HUES48 (cell line): Measurements from ENCODE around the gene CDON.

Source experiments
- H3K27ac ChIP-seq: one replicate; pipeline ENCODE4 v1.7.0; 2013; ENCODE audit warnings: low read depth, low read length, inconsistent platforms
- H3K27me3 ChIP-seq: 2 replicates; pipeline ENCODE4 v1.6.1; 2013; ENCODE audit warnings: mild to moderate bottlenecking, low read length; ENCODE audit not compliant: control insufficient read depth, insufficient read depth
- H3K36me3 ChIP-seq: 2 replicates; pipeline ENCODE4 v1.6.1; 2013; ENCODE audit warnings: low read length; ENCODE audit not compliant: control insufficient read depth, insufficient read depth
- H3K4me1 ChIP-seq: 2 replicates; pipeline ENCODE4 v1.6.1; 2013; ENCODE audit warnings: mild to moderate bottlenecking, low read length; ENCODE audit not compliant: control insufficient read depth, insufficient read depth
- H3K4me3 ChIP-seq: 2 replicates; pipeline ENCODE4 v1.5.1; 2013; ENCODE audit warnings: mild to moderate bottlenecking, low read depth, low read length
- H3K9ac ChIP-seq: 2 replicates; pipeline ENCODE4 v1.6.1; 2013; ENCODE audit warnings: mild to moderate bottlenecking, low read depth, low read length, moderate library complexity
- H3K9me3 ChIP-seq: 2 replicates; pipeline ENCODE4 v1.6.1; 2013; ENCODE audit warnings: low read length; ENCODE audit not compliant: control insufficient read depth, insufficient read depth

Gene CDON

GRCh38 chr11:126062679-126063506 is at the start of gene CDON:
CDON (minus strand) TSS chr11:126062866; CDS start chr11:126023476, 39,390 bp downstream.
- Histone ChIP-seq H3K4me1 (peaks cover 28% of the 10 kb centered on the region), H3K9ac (peak within 1 kb of the TSS; percentile 100), H3K27ac (peak within 1 kb of the TSS; percentile 97), H3K4me3 (peak within 1 kb of the TSS; percentile 70), H3K27me3 (no peaks in the 10 kb centered on the region), H3K36me3 (no peaks in the 10 kb centered on the region), H3K9me3 (no peaks in the 10 kb centered on the region)

- no peaks in the 10 kb centered on the region for H3K27me3 ChIP-seq
- H3K4me1 ChIP-seq = no peaks in the 10 kb centered on the region
- H3K27ac ChIP-seq = no peak overlapping the region
- H3K9ac ChIP-seq = no peak overlapping the region
- H3K9me3 ChIP-seq = no peaks in the 10 kb centered on the region
- no peaks in the 10 kb centered on the region for H3K36me3 ChIP-seq
- H3K4me3 ChIP-seq = no peak overlapping the region
Measured at GRCh38 chr11:126111458-126112116, 48.9 kb upstream of the CDON start.

GRCh38 chr11:126109941-126110731 is 47.5 kb upstream of the CDON start:
- no peak overlapping the region for H3K27ac ChIP-seq
- H3K4me1 ChIP-seq = peaks cover under 1% of the 10 kb centered on the region; the same call in 1 of the 2 replicates
- H3K4me3 ChIP-seq = no peak overlapping the region
- H3K9me3 ChIP-seq = no peaks in the 10 kb centered on the region
- no peaks in the 10 kb centered on the region for H3K27me3 ChIP-seq
- no peaks in the 10 kb centered on the region for H3K36me3 ChIP-seq
- H3K9ac ChIP-seq = no peak overlapping the region

GRCh38 chr11:126106594-126107328 is 44.1 kb upstream of the CDON start:
- H3K4me3 ChIP-seq = no peak overlapping the region
- H3K4me1 ChIP-seq = peaks cover 17% of the 10 kb centered on the region
- H3K9ac ChIP-seq = no peak overlapping the region
- no peak overlapping the region for H3K27ac ChIP-seq
- H3K27me3 ChIP-seq = no peaks in the 10 kb centered on the region
- no peaks in the 10 kb centered on the region for H3K9me3 ChIP-seq
- no peaks in the 10 kb centered on the region for H3K36me3 ChIP-seq

- Histone ChIP-seq H3K27ac (no peak overlapping the region), H3K4me1 (peaks cover 21% of the 10 kb centered on the region), H3K4me3 (no peak overlapping the region), H3K9ac (no peak overlapping the region), H3K9me3 (no peaks in the 10 kb centered on the region), H3K36me3 (no peaks in the 10 kb centered on the region), H3K27me3 (no peaks in the 10 kb centered on the region)
Measured at GRCh38 chr11:126105748-126106080, 43.0 kb upstream of the CDON start.

- Histone ChIP-seq H3K27ac (no peak overlapping the region), H3K9me3 (no peaks in the 10 kb centered on the region), H3K9ac (no peak overlapping the region), H3K4me3 (no peak overlapping the region), H3K27me3 (no peaks in the 10 kb centered on the region), H3K36me3 (no peaks in the 10 kb centered on the region), H3K4me1 (peaks cover 26% of the 10 kb centered on the region)
Measured at GRCh38 chr11:126105022-126105747, 42.5 kb upstream of the CDON start.

GRCh38 chr11:126104420-126104819 is 41.8 kb upstream of the CDON start:
- H3K36me3 ChIP-seq = no peaks in the 10 kb centered on the region
- peak overlapping the region; percentile 86 for H3K27ac ChIP-seq
- no peak overlapping the region for H3K4me3 ChIP-seq
- H3K27me3 ChIP-seq = no peaks in the 10 kb centered on the region
- H3K9ac ChIP-seq = no peak overlapping the region
- no peaks in the 10 kb centered on the region for H3K9me3 ChIP-seq
- H3K4me1 ChIP-seq = peaks cover 28% of the 10 kb centered on the region

GRCh38 chr11:126103150-126103549 is 40.5 kb upstream of the CDON start:
- H3K9me3 ChIP-seq = no peaks in the 10 kb centered on the region
- H3K9ac ChIP-seq = no peak overlapping the region
- H3K27me3 ChIP-seq = no peaks in the 10 kb centered on the region
- H3K4me3 ChIP-seq = no peak overlapping the region
- no peaks in the 10 kb centered on the region for H3K36me3 ChIP-seq
- H3K27ac ChIP-seq = no peak overlapping the region
- H3K4me1 ChIP-seq = peaks cover 28% of the 10 kb centered on the region

- no peak overlapping the region for H3K27ac ChIP-seq
- H3K9me3 ChIP-seq = no peaks in the 10 kb centered on the region
- no peak overlapping the region for H3K9ac ChIP-seq
- H3K36me3 ChIP-seq = no peaks in the 10 kb centered on the region
- peaks cover 28% of the 10 kb centered on the region for H3K4me1 ChIP-seq
- H3K27me3 ChIP-seq = no peaks in the 10 kb centered on the region
- H3K4me3 ChIP-seq = no peak overlapping the region
Measured at GRCh38 chr11:126102436-126102981, 39.8 kb upstream of the CDON start.

- H3K9me3 ChIP-seq = no peaks in the 10 kb centered on the region
- H3K27me3 ChIP-seq = no peaks in the 10 kb centered on the region
- no peak overlapping the region for H3K9ac ChIP-seq
- no peaks in the 10 kb centered on the region for H3K36me3 ChIP-seq
- peak overlapping the region; percentile 6 for H3K27ac ChIP-seq
- H3K4me3 ChIP-seq = no peak overlapping the region
- H3K4me1 ChIP-seq = peaks cover 28% of the 10 kb centered on the region
Measured at GRCh38 chr11:126101930-126102283, 39.2 kb upstream of the CDON start.
